Caco-2 (cell line): ENCODE measurements around the gene FANCD2. TPM values are rescaled to one million over a fixed set of nuclear protein-coding genes. Genes with fewer than 3 reads are reported as not detected.

ENCODE experiments used
- BruUV-seq: library from RNA; stranded (reverse); fragments of 400-500 nt; replicated peaks from 2 replicates; lab custom pipeline; 2021; lab: Mats Ljungman, UMichigan
- CTCF ChIA-PET: fragments of 300-600 bp; sonication (Branson Sonifier 250); formaldehyde crosslinking; loops from one replicate; lab custom pipeline; 2022; ENCODE audit warnings: antibody characterized with exemption; lab: Charles Lee
- POLR2A ChIA-PET: fragments of 300-600 bp; sonication (Branson Sonifier 250); formaldehyde crosslinking; loops from one replicate; lab custom pipeline; 2022; ENCODE audit warnings: antibody characterized with exemption; lab: Charles Lee
- DNase-seq, 2 experiments: peaks; one replicate each; pipeline versions ENCODE4 v3.0.0 to v3.0.0-alpha.2; 2020 to 2022
- H3K27me3 ChIP-seq: replicated peaks from 2 replicates; pipeline ENCODE4 v1.6.0; 2011; ENCODE audit warnings: low read length; ENCODE audit not compliant: control insufficient read depth, insufficient read depth
- H3K36me3 ChIP-seq: 2 replicates; pipeline ENCODE4 v1.5.1; 2011; ENCODE audit warnings: low read length; ENCODE audit not compliant: control insufficient read depth, insufficient read depth
- H3K4me1 ChIP-seq: fragments of 250-450 bp; sonication (Bioruptor Pico); 2 replicates; pipeline ENCODE4 v1.5.1; 2020; ENCODE audit warnings: mild to moderate bottlenecking
- H3K4me3 ChIP-seq: 2 replicates; pipeline ENCODE4 v1.5.1; 2011; ENCODE audit warnings: low read depth, mild to moderate bottlenecking, control low read depth, low read length
- H3K9me3 ChIP-seq: fragments of 250-450 bp; sonication (Bioruptor Pico); 2 replicates; pipeline ENCODE4 v1.5.1; 2020; ENCODE audit warnings: mild to moderate bottlenecking, moderate library complexity
- H3K27ac Mint-ChIP-seq: one replicate; pipeline ENCODE4 v1.8.0; 2022; ENCODE audit warnings: mixed read lengths; ENCODE audit not compliant: unreplicated experiment
- H3K27me3 Mint-ChIP-seq: one replicate; pipeline ENCODE4 v1.8.0; 2022; ENCODE audit warnings: mixed read lengths; ENCODE audit not compliant: insufficient read depth, unreplicated experiment
- H3K36me3 Mint-ChIP-seq: one replicate; pipeline ENCODE4 v1.8.0; 2022; ENCODE audit warnings: mild to moderate bottlenecking, mixed read lengths; ENCODE audit not compliant: insufficient read depth, unreplicated experiment
- H3K4me1 Mint-ChIP-seq: one replicate; pipeline ENCODE4 v1.8.0; 2022; ENCODE audit warnings: low read depth, mixed read lengths; ENCODE audit not compliant: unreplicated experiment
- H3K4me3 Mint-ChIP-seq: one replicate; pipeline ENCODE4 v1.8.0; 2022; ENCODE audit warnings: mild to moderate bottlenecking, moderate library complexity, mixed read lengths; ENCODE audit not compliant: unreplicated experiment
- H3K9me3 Mint-ChIP-seq: one replicate; pipeline ENCODE4 v1.8.0; 2022; ENCODE audit warnings: mixed read lengths; ENCODE audit not compliant: unreplicated experiment
- intact Hi-C: fragments of 100-400 bp; cut with micrococcal nuclease; formaldehyde crosslinking; loops from one replicate; pipeline ENCODE4 v1.10.0; 2022; ENCODE audit not compliant: unreplicated experiment
- total RNA-seq: library from RNA; stranded (reverse); gene quantifications from 2 replicates; pipeline ENCODE4 v1.2.3, GENCODE V29; 2022
- TF ChIP-seq, protein P1 (sequence below), 2 experiments: fragments of 200-600 bp in 1 of 2; IDR thresholded peaks; 1 replicate in 1 of 2; 2 replicates in 1 of 2; pipeline versions ENCODE4 v1.5.1 to v1.8.0; 2011 to 2022; ENCODE audit warnings: antibody characterized with exemption in 1 of 2, control low read depth in 1 of 2, inconsistent platforms in 1 of 2, low read depth in 1 of 2, low read length in 1 of 2, mild to moderate bottlenecking in 1 of 2, moderate library complexity in 1 of 2; ENCODE audit not compliant: insufficient read depth in 1 of 2, severe bottlenecking in 1 of 2, unreplicated experiment in 1 of 2

Gene FANCD2
- total RNA-seq, 1 experiment from 2014 or later: 35.6 TPM

DNA sequence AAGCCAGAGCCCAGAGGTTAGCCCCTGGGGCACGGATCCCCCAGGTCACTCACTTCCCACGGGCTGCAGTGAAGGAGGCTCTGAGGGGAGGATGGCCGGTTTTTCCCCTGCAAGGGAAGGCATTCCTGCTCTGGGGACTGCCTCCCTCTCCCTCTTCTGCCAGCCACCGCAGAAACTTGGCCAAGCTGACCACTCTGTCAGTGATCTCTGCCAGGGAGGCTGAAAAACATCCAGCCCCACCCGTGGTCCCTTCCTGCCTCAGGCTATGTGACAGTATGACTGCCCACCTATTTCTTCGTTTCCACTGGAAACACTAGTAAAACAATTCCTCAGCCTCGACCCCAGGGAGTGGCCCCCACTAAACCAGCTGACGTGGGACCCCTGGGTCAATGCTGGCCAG lies 14.6 kb upstream of the FANCD2 start:
- intact Hi-C loops: loop anchor here (2.0 kb wide), 1 partner anchor 25 kb away; the partner anchor contains the start of gene EMC3
- TF ChIP-seq, protein P1, sequence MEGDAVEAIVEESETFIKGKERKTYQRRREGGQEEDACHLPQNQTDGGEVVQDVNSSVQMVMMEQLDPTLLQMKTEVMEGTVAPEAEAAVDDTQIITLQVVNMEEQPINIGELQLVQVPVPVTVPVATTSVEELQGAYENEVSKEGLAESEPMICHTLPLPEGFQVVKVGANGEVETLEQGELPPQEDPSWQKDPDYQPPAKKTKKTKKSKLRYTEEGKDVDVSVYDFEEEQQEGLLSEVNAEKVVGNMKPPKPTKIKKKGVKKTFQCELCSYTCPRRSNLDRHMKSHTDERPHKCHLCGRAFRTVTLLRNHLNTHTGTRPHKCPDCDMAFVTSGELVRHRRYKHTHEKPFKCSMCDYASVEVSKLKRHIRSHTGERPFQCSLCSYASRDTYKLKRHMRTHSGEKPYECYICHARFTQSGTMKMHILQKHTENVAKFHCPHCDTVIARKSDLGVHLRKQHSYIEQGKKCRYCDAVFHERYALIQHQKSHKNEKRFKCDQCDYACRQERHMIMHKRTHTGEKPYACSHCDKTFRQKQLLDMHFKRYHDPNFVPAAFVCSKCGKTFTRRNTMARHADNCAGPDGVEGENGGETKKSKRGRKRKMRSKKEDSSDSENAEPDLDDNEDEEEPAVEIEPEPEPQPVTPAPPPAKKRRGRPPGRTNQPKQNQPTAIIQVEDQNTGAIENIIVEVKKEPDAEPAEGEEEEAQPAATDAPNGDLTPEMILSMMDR (IDR thresholded peaks at IDR 0.05; ENCODE audit: insufficient read depth in 1 of 2, low read depth in 1 of 2, low read length in 1 of 2, severe bottlenecking in 1 of 2, unreplicated experiment in 1 of 2): no peak
- POLR2A ChIA-PET: interaction anchor here (1.0 to 1.1 kb wide), 2 partner anchors 14 to 25 kb away, joined by 8 to 9 read pairs; partner anchors contain the start of genes EMC3 and FANCD2
- no peak for DNase-seq
- Histone ChIP-seq H3K9me3 (no peaks in the 10 kb centered on the region), H3K36me3 (no peaks in the 10 kb centered on the region), H3K4me1 (no peaks in the 10 kb centered on the region), H3K4me3 (peak overlapping the region; percentile 54), H3K27me3 (no peaks in the 10 kb centered on the region)
- Mint-ChIP-seq H3K4me3 (peak overlapping the region; percentile 71), H3K9me3 (no peaks in the 10 kb centered on the region), H3K36me3 (peaks cover 31% of the 10 kb centered on the region), H3K27ac (no peak overlapping the region), H3K4me1 (peaks cover 8% of the 10 kb centered on the region), H3K27me3 (no peaks in the 10 kb centered on the region)
- CTCF ChIA-PET: interaction anchor here (1.4 kb wide), 1 partner anchor 65 kb away, joined by 6 read pairs; no protein-coding TSS in a partner anchor
- BruUV-seq: no TSS peak

- Mint-ChIP-seq H3K27ac (no peak overlapping the region), H3K36me3 (peaks cover 32% of the 10 kb centered on the region), H3K4me1 (peaks cover 8% of the 10 kb centered on the region), H3K4me3 (peak overlapping the region; percentile 71), H3K27me3 (no peaks in the 10 kb centered on the region), H3K9me3 (no peaks in the 10 kb centered on the region)
- TF ChIP-seq, protein P1 (IDR thresholded peaks at IDR 0.05; ENCODE audit: insufficient read depth in 1 of 2, low read depth in 1 of 2, low read length in 1 of 2, severe bottlenecking in 1 of 2, unreplicated experiment in 1 of 2): no peak
- Histone ChIP-seq H3K36me3 (no peaks in the 10 kb centered on the region), H3K4me3 (no peak overlapping the region), H3K9me3 (no peaks in the 10 kb centered on the region), H3K4me1 (no peaks in the 10 kb centered on the region), H3K27me3 (no peaks in the 10 kb centered on the region)
- ChIA-PET POLR2A (no interaction called here), CTCF (no interaction called here)
- intact Hi-C loops: no loop called here
- BruUV-seq: no TSS peak
- DNase-seq: no peak
These were observed 14.1 kb upstream of the FANCD2 start for GRCh38 chr3:10012106-10012505.

- no TSS peak for BruUV-seq
- no peaks in the 10 kb centered on the region for H3K9me3 ChIP-seq
- Mint-ChIP-seq H3K27me3 (no peaks in the 10 kb centered on the region), H3K36me3 (peaks cover 24% of the 10 kb centered on the region), H3K4me1 (peaks cover 2% of the 10 kb centered on the region), H3K27ac (no peak overlapping the region), H3K9me3 (no peaks in the 10 kb centered on the region), H3K4me3 (no peak overlapping the region)
- POLR2A ChIA-PET: interaction anchor here (0.6 kb wide), 1 partner anchor 9 kb away, joined by 3 read pairs; no protein-coding TSS in a partner anchor
- H3K36me3 ChIP-seq: no peaks in the 10 kb centered on the region
- CTCF ChIA-PET: no interaction called here
- H3K4me1 ChIP-seq: no peaks in the 10 kb centered on the region
- H3K4me3 ChIP-seq: no peak overlapping the region
- no peaks in the 10 kb centered on the region for H3K27me3 ChIP-seq
- DNase-seq: no peak
- intact Hi-C loops: no loop called here
- TF ChIP-seq, protein P1 (IDR thresholded peaks at IDR 0.05; ENCODE audit: insufficient read depth in 1 of 2, low read depth in 1 of 2, low read length in 1 of 2, severe bottlenecking in 1 of 2, unreplicated experiment in 1 of 2): no peak
These were observed 10.8 kb upstream of the FANCD2 start for GRCh38 chr3:10015461-10015904.
